Suprapubic skin (tissue), 4 donors: Measurements from ENCODE around the gene CRX. TPM values are rescaled to one million over a fixed set of nuclear protein-coding genes. Genes with fewer than 3 reads are reported as not detected.

Experiments used
- DNase-seq, 2 donors: peaks; one replicate each; pipeline ENCODE4 v3.0.0-alpha.2; 2019; ENCODE audit warnings: low spot score in 2 of 2
- H3K27ac ChIP-seq: fragments of 200-600 bp; sonication (generic); one replicate; pipeline ENCODE4 v1.5.1; 2019
- H3K27me3 ChIP-seq: fragments of 200-600 bp; sonication (generic); one replicate; pipeline ENCODE4 v1.5.1; 2019
- H3K36me3 ChIP-seq: fragments of 200-600 bp; sonication (generic); one replicate; pipeline ENCODE4 v1.5.1; 2019
- H3K4me1 ChIP-seq: fragments of 200-600 bp; sonication (generic); one replicate; pipeline ENCODE4 v1.5.1; 2019
- H3K4me3 ChIP-seq: fragments of 200-600 bp; sonication (generic); one replicate; pipeline ENCODE4 v1.5.1; 2019; ENCODE audit warnings: mild to moderate bottlenecking
- H3K9me3 ChIP-seq: fragments of 200-600 bp; sonication (generic); one replicate; pipeline ENCODE4 v1.5.1; 2019
- CTCF ChIP-seq, 2 donors: fragments of 200-600 bp in 1 of 2; fragments of 450-650 bp in 1 of 2; sonication (generic) in 1 of 2; IDR thresholded peaks; one replicate each; pipeline ENCODE4 v1.5.1; 2016 to 2019; ENCODE audit warnings: antibody characterized with exemption in 2 of 2, mild to moderate bottlenecking in 1 of 2, moderate library complexity in 1 of 2
- EP300 ChIP-seq: sonication (generic); formaldehyde crosslinking; IDR thresholded peaks from one replicate; pipeline ENCODE4 v1.6.1; 2017; ENCODE audit warnings: antibody characterized with exemption
- POLR2A ChIP-seq, 2 donors: fragments of 450-650 bp; IDR thresholded peaks; one replicate each; pipeline ENCODE4 v1.6.1; 2017; ENCODE audit warnings: antibody characterized with exemption in 2 of 2, mild to moderate bottlenecking in 2 of 2, moderate library complexity in 2 of 2
- POLR2AphosphoS5 ChIP-seq, 3 donors: sonication (generic); formaldehyde crosslinking; IDR thresholded peaks; one replicate each; pipeline ENCODE4 v1.6.1; 2017; ENCODE audit warnings: antibody characterized with exemption in 3 of 3
- WGBS: methylation state at CpG from one replicate; pipeline ENCODE4 v1.1.5; 2018; 5-methylcytosine and 5-hydroxymethylcytosine counted together
- total RNA-seq, 4 donors: library from RNA; depleted of rRNA; stranded (reverse); fragments of >200 nt; gene quantifications; one replicate each; pipeline ENCODE4 v1.1.0, GENCODE V29; 2016

CRX gene
- total RNA-seq, 4 donors from 2014 or later, result not detected

DNA sequence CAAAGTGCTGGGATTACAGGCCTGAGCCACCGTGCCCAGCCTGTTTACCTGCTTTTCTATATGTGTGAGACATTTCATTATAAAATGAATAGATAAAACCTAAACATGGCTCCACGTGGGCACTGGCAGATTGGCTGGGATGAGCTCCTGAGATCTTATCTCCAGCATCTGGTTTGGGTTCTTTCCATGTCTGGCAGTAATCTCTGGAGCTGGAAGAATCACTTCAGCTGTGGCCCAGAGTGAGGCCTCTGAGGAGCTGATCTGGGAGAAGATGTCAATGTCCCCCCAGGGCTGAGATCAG lies 69.8 kb downstream of the CRX start:
- peaks cover 2% of the 10 kb centered on the region for H3K27me3 ChIP-seq
- no peaks in the 10 kb centered on the region for H3K9me3 ChIP-seq
- WGBS, result 24% methylated on average over 2 of the region's 2 CpGs
- no peak overlapping the region for H3K27ac ChIP-seq
- TF ChIP-seq EP300, result no peak
- no peak for TF ChIP-seq CTCF (IDR thresholded peaks at IDR 0.05)
- no peak for TF ChIP-seq POLR2AphosphoS5 (IDR thresholded peaks at IDR 0.05)
- TF ChIP-seq POLR2A (IDR thresholded peaks at IDR 0.05), result no peak
- H3K36me3 ChIP-seq, result no peaks in the 10 kb centered on the region
- no peak overlapping the region for H3K4me3 ChIP-seq
- H3K4me1 ChIP-seq, result peaks cover 4% of the 10 kb centered on the region
- no peak for DNase-seq

DNA sequence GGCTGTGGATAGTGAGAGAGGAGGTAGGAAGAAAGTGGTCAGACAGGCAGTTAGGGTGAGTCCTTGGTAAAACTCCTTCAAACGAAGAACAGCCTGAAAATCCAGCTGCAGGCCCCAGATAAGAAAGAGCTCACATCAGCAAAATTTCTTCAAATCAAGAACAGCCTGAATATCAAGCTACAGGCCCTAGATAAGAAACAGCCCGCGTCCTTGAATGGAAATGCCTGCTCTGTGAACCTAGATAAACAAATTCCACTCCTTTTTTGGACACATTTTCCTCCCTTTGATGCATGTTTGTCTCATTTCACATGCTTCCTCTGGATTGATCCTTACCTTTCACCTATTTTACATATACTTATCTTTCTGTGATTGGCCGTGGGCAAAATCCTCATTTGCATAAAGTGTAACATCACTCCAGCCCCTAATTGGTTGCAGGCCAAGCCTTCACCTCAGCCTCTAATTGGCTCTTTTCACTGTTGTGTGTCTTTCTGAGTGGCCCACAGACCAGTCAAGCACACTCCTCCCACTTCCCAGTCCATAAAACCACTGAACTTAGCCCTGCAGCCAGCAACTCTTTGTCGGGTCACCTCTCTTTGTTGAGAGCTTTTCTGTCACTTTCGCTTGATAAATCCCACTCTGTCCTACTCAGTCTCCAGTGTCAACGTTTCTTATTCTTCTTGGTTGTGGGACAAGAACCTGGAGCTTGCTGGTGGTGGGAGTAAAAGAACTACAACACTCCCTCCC lies 70.4 kb downstream of the CRX start:
- WGBS, result 44% methylated on average over 7 of the region's 7 CpGs
- TF ChIP-seq CTCF (IDR thresholded peaks at IDR 0.05) (no peak), POLR2AphosphoS5 (IDR thresholded peaks at IDR 0.05) (no peak), POLR2A (IDR thresholded peaks at IDR 0.05) (no peak), EP300 (no peak)
- Histone ChIP-seq H3K4me3 (no peak overlapping the region), H3K4me1 (peaks cover 4% of the 10 kb centered on the region), H3K27ac (no peak overlapping the region), H3K36me3 (no peaks in the 10 kb centered on the region), H3K27me3 (peaks cover 2% of the 10 kb centered on the region), H3K9me3 (no peaks in the 10 kb centered on the region)
- DNase-seq, result no peak

Other genes with a start within 250 kb of the CRX start
- under 1 TPM in 3 of 4 donors, not detected in 1; 0.49 to 0.80 (median 0.51) TPM for gene ZNF541, start 248.8 kb upstream of the CRX start, total RNA-seq
- gene BICRA, start 212.8 kb upstream of the CRX start, total RNA-seq, result 10 to 100 TPM; 10.7 to 33.6 (median 22.9) TPM
- gene EHD2, start 108.5 kb upstream of the CRX start, total RNA-seq, result 10 to 100 TPM; 48.5 to 84.7 (median 70.5) TPM
- gene NOP53, start 76.4 kb upstream of the CRX start, total RNA-seq, result 100 to 1,000 TPM; 329 to 412 (median 356) TPM
- gene SELENOW, start 43.2 kb upstream of the CRX start, total RNA-seq, result 100 to 1,000 TPM; 351 to 679 (median 517) TPM
- gene TPRX1, start 17.4 kb upstream of the CRX start, total RNA-seq, result not detected
- not detected for gene TPRX2, start 37.3 kb downstream of the CRX start, total RNA-seq
- gene SULT2A1, start 64.4 kb downstream of the CRX start, total RNA-seq, result under 1 TPM in 1 of 4 donors, not detected in 3; 0.32 TPM
- gene BSPH1, start 170.2 kb downstream of the CRX start, total RNA-seq, result not detected
- not detected for gene ELSPBP1, start 172.7 kb downstream of the CRX start, total RNA-seq
- not detected for gene CABP5, start 222.1 kb downstream of the CRX start, total RNA-seq